SKM-1 treated with dmso at 0.1 percent for 144 hours (cell line): ENCODE results near the gene DCBLD2.
"Not testable (repeated sequence)": the region's sequence is repeated elsewhere in the genome, so short reads cannot be mapped to it uniquely, and the experiment has no call there.

Source experiments
- DNase-seq: peaks from one replicate; lab custom pipeline; 2025; ENCODE audit not compliant: unreplicated experiment; lab: John Stamatoyannopoulos, UW

The DCBLD2 gene

GRCh38 chr3:98893740-98894139 lies 7.8 kb downstream of the DCBLD2 start:
- DNase-seq, result no peak

DNA sequence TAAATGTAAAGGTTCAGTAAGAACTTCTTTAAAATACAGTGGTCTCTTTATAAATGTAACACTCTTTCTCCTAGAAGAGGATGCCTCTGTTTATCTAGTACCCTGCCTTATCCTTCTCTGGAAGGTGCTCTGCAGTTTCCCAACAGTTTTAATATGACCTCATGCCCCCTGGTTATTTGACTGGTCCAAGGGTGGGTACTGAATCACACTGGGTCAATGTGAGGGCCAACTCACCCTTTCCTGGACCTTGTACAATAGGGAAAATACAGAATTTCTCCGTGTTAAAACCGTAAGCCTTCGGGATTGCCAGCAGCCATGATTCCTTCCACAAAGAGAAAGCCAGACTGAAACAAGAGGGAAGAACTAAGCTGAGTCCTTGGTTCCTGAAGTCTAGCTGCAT lies 9.2 kb downstream of the DCBLD2 start:
- no peak for DNase-seq

DNA sequence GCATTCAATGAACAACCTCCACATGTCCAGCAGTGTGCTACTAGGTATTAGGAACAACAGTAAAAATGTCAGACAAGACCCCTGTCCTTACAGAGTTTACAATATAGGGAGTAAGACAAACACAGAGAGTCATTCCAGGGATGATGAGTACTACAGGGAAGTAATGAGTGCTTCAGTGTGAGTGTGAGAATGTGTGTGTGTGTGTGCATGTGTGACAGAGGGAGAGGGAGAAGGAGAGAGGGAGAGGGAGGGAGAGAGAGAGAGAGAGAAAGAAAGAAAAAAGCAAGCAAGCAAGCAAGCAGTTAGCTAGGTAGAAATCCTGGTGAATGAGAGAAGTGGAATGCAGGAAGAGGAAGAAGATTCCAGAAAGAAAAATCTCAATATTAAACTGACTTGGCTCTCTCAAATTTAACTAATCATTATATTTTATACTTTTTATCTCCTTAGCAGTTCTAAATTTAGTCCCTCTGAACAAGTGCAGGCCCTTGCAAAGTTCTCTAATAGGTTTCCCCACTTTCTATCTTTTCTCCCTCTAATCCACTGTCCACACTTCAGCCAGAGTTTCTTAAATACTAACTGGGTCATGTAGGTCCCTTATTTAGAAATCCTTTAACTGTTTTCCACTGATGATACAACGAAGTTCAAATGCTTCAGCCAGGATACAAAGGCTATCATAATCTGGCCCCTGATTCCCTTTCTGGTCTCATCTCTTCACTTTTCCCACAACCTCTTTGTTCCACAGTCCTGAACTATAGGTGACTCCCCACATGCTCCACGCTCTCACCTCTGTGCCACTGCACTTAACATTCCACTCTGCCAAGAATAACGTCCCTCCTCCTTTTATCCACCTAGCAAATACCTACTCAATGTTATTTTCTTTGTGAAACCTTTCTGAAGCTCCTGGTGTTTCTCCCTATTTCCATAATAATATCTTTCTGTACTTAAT lies 10.3 kb downstream of the DCBLD2 start:
- no peak for DNase-seq

DNA sequence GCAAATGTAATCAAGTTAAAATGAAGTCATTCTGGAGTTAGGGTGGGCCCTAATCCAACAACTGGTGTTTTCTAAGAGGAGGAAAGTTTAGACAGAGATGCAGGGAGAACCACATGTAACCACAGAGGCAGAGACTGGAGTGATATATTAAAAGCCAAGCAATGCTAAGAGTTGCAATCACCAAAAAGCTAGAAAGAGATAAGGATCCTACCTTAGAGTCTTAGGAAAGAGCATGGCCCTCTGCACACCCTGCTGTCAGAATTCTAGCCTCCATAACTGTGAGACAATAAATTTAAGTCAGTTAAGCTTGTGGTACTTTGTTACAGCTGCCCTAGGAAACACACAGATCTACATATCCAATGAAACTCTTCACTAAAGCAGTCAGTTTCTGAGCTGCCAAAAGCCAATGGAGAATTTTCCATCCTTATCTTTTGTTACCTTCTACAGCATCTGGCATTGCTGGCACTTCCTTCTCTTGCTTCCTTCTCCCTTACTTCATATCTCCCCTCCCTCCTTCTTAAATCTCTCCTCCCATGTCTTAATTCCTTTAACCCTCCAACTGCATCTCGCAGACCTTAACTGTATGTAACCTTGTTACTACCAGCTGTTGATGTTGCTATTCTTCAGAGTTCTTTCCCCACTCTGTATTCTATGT lies 11.2 kb downstream of the DCBLD2 start:
- no peak for DNase-seq

DNA sequence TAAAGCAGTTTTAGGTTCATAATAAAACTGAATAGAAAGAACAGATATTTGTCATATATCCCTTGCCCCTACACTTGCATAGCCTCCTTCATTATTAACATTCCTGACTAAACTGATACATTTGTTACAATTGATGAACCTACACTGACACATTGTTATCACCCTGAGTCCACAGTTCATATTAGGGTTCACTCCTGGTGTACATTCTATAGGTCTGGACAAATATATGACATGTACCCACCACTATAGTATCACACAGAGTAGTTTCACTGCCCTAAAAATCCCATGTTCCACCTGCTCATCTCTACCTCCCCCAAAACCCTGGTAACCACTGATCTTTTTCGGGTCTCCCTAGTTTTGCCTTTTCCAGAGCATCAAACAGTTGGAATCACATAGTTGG lies 13.8 kb downstream of the DCBLD2 start:
- DNase-seq, result no peak

DNA sequence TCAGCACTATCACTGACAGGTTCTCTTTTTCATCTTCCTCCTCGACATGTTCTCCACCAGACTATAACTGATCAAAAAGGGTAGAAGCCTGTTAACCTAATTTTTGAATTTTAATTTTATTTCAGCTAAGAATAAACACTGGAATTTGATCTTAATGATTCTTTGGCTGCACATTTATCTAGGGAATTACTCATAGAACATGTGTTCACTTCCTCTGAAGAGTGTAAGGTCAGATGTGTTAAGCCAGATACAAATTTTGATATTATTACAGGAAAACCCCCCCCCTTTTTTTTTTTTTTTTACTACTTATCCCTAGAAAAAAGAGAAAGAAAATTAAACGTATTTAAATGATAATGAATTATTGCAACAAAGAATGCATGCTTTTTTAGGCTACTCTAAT lies 15.0 kb downstream of the DCBLD2 start:
- DNase-seq, result no peak

- DNase-seq, result no peak
Measured at GRCh38 chr3:98885851-98886250, 15.6 kb downstream of the DCBLD2 start.

DNA sequence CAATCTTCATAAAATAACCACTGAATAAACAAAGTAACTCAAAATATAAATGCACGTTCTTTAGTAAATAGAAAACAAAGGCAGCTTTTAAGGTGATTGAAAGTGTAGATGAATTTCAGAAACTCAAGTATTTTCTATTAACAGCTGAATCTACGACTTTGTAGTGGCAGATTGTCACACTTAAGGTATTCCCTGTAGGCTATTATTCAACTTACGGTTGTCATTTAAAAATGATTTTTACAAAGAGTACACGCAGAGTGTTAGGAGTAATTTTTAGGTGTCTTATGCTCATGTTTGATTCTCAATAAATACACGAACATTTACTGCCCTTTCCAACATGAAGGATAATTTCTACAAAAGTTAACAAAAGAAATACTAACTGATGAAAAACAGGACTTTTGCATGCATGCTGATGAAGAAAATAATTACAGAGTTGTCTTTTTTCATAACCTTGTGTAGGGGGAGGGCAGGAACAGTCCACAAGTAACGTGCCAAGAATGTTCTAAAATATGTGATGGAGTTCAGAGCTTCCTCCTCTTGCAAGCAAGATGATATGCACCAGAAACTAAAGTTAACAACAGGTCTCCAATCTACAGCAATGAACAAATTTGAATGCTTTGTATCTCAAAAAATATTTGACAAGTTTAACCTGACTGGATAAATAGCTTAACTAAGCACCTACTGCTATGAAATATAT lies 16.7 kb downstream of the DCBLD2 start:
- no peak for DNase-seq

GRCh38 chr3:98882614-98883333 lies 18.7 kb downstream of the DCBLD2 start:
- DNase-seq, result not testable (repeated sequence)

GRCh38 chr3:98877132-98877531 lies 24.4 kb downstream of the DCBLD2 start:
- no peak for DNase-seq

DNA sequence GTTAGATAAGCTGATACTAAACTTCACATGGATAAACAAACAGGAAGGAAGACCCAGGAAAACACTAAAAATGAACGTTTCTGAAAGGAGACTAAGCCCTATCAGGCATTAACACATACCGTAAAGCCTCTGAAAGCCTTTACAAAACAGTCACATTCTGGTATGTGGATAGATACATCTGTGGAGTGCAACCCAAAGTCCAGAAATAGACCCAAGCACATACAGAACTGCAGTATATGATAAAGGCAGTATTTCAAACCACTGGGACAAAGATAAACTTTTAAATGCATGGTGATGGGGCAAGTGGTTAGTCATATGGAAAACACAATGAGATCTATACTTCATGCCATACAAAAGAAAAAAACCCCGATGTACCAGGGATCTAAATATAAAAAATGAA lies 26.0 kb downstream of the DCBLD2 start:
- no peak for DNase-seq

DNA sequence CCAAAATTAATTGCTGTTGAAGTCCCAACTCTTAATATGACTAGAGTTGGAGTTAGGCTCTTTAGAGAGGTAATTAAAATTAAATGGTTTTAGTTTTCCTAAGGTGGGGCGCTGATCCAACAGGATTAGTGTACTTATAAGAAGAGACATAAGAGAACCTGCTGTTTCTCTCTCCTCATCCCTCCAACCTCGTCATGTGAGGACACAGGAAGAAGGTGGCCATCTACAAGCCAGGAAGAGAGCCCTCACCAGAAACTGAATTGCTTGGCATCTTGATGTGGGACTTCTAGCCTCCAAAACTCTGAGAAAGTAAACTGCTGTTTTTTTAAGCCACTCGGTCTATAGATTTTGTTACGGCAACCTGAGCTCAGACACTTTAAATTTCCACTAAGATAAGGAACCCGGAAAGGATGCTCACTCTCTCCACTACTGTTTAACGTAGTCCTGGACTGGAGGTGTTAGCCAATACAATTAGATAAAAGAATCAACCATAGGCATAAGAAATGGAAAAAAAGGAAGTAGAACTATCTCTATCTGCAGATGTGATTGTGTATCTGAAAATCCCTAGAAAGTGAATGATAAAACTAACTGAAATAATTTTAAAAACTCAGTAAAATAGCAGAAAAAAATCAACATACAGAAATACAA lies 26.8 kb downstream of the DCBLD2 start:
- no peak for DNase-seq

GRCh38 chr3:98869391-98869790 lies 32.1 kb downstream of the DCBLD2 start:
- no peak for DNase-seq

- DNase-seq, result not testable (repeated sequence)
Measured at GRCh38 chr3:98857971-98858370, 43.5 kb downstream of the DCBLD2 start.

GRCh38 chr3:98857258-98857657 lies 44.2 kb downstream of the DCBLD2 start:
- not testable (repeated sequence) for DNase-seq

DNA sequence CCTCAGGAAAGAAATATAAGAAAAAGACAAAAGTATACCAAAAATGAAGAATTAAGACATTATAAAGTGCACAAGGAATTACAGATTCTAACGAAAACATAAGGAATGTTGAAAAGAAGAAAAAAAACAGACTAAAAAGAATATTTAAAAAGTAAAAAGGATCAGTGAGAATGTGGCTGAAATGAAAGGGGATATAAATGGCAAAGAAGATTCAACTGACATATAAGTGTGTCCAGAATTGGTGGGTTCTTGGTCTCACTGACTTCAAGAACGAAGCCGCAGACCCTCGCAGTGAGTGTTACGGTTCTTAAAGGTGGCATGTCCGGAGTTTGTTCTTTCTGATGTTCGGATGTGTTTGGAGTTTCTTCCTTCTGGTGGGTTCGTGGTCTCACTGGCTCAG lies 44.8 kb downstream of the DCBLD2 start:
- DNase-seq, result no peak

DNA sequence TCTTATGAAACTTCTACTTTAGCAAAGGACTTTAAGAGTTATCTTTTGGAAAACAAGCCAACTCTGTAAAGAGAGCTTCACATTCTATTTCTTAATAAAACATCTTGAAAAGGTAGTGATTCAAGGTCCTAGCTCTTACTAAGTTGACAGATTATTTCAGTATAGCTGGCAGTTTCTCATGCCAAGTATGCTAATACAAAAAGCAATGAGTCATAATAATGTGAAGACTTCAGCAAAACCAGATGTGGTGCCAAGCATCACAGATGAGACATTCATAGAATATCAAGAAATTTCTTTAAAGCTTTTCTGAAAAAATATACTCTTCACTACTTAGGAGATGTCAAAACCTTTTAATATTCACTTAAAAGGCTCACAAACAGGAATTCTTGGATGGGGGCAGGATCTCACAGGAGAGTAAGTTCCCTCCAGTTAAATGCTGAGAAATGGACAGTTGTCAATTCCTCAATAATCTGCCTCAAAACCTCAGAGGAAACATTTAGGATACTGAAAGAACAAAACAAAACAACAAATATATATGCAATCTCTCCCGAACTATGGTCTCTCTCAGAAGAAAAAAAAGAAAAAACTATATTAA lies 45.6 kb downstream of the DCBLD2 start:
- no peak for DNase-seq

GRCh38 chr3:98848108-98848507 lies 53.4 kb downstream of the DCBLD2 start:
- no peak for DNase-seq

DNA sequence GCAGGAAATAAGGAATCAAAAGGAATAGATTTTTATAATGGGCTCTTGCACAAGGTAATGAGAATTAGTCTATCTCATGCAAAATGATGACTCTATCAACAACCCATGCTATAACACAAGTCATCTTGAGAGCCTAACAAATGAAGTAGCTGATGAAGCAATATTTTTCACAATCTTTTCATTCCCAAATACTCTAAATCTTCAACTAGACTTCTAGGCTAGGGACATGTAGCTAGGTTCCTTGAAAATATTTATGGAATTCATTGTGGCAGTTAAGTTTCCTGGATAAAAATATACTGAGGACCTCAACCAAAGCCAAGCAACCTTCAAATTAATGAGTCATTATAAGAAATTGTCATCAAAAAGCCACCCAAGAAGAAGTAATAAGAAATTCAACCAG lies 55.4 kb downstream of the DCBLD2 start:
- no peak for DNase-seq

DNA sequence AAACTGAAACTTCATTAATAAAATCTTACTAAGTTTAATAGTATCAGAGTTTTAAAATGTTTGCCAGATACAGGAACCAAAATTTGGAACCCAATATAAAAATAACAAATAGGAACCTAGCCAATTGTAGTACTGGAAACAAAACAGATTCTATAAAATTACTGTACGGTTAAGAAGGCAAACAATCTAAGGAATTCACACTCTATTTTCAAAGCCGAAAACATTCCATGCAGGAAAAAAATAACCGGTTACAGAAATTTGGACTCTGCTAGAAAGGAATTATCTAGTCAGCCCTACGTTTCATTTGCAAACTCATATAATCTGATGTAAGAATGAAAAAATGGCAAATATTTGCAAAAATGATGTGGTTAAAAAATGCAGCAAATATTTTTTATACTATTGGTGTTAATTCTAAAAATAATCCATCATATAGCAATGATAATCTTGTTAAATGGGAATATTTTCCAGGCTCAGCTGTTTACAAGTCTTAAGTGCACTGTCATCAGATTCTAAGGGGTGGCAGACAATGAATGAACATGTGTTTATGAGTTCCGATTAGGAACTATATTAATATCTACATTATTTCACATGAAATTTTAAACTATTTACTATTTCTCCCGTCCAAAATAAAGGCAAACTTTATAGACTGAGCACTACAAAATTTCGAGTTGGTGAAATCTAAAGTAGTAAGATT lies 58.1 kb downstream of the DCBLD2 start:
- no peak for DNase-seq
